Caco-2 (cell line): Measurements from ENCODE around the gene SPEM2. TPM values are rescaled to one million over a fixed set of nuclear protein-coding genes. Genes with fewer than 3 reads are reported as not detected.

ENCODE experiments used
- BruUV-seq: library from RNA; stranded (reverse); fragments of 400-500 nt; replicated peaks from 2 replicates; lab custom pipeline; 2021; lab: Mats Ljungman, UMichigan
- CTCF ChIA-PET: fragments of 300-600 bp; sonication (Branson Sonifier 250); formaldehyde crosslinking; loops from one replicate; lab custom pipeline; 2022; ENCODE audit warnings: antibody characterized with exemption; lab: Charles Lee
- POLR2A ChIA-PET: fragments of 300-600 bp; sonication (Branson Sonifier 250); formaldehyde crosslinking; loops from one replicate; lab custom pipeline; 2022; ENCODE audit warnings: antibody characterized with exemption; lab: Charles Lee
- DNase-seq, 2 experiments: peaks; one replicate each; pipeline versions ENCODE4 v3.0.0 to v3.0.0-alpha.2; 2020 to 2022
- H3K27me3 ChIP-seq: replicated peaks from 2 replicates; pipeline ENCODE4 v1.6.0; 2011; ENCODE audit warnings: low read length; ENCODE audit not compliant: control insufficient read depth, insufficient read depth
- H3K36me3 ChIP-seq: 2 replicates; pipeline ENCODE4 v1.5.1; 2011; ENCODE audit warnings: low read length; ENCODE audit not compliant: control insufficient read depth, insufficient read depth
- H3K4me1 ChIP-seq: fragments of 250-450 bp; sonication (Bioruptor Pico); 2 replicates; pipeline ENCODE4 v1.5.1; 2020; ENCODE audit warnings: mild to moderate bottlenecking
- H3K4me3 ChIP-seq: 2 replicates; pipeline ENCODE4 v1.5.1; 2011; ENCODE audit warnings: low read depth, mild to moderate bottlenecking, control low read depth, low read length
- H3K9me3 ChIP-seq: fragments of 250-450 bp; sonication (Bioruptor Pico); 2 replicates; pipeline ENCODE4 v1.5.1; 2020; ENCODE audit warnings: mild to moderate bottlenecking, moderate library complexity
- H3K27ac Mint-ChIP-seq: one replicate; pipeline ENCODE4 v1.8.0; 2022; ENCODE audit warnings: mixed read lengths; ENCODE audit not compliant: unreplicated experiment
- H3K27me3 Mint-ChIP-seq: one replicate; pipeline ENCODE4 v1.8.0; 2022; ENCODE audit warnings: mixed read lengths; ENCODE audit not compliant: insufficient read depth, unreplicated experiment
- H3K36me3 Mint-ChIP-seq: one replicate; pipeline ENCODE4 v1.8.0; 2022; ENCODE audit warnings: mild to moderate bottlenecking, mixed read lengths; ENCODE audit not compliant: insufficient read depth, unreplicated experiment
- H3K4me1 Mint-ChIP-seq: one replicate; pipeline ENCODE4 v1.8.0; 2022; ENCODE audit warnings: low read depth, mixed read lengths; ENCODE audit not compliant: unreplicated experiment
- H3K4me3 Mint-ChIP-seq: one replicate; pipeline ENCODE4 v1.8.0; 2022; ENCODE audit warnings: mild to moderate bottlenecking, moderate library complexity, mixed read lengths; ENCODE audit not compliant: unreplicated experiment
- H3K9me3 Mint-ChIP-seq: one replicate; pipeline ENCODE4 v1.8.0; 2022; ENCODE audit warnings: mixed read lengths; ENCODE audit not compliant: unreplicated experiment
- intact Hi-C: fragments of 100-400 bp; cut with micrococcal nuclease; formaldehyde crosslinking; loops from one replicate; pipeline ENCODE4 v1.10.0; 2022; ENCODE audit not compliant: unreplicated experiment
- total RNA-seq: library from RNA; stranded (reverse); gene quantifications from 2 replicates; pipeline ENCODE4 v1.2.3, GENCODE V29; 2022
- TF ChIP-seq, protein P1 (sequence below), 2 experiments: fragments of 200-600 bp in 1 of 2; IDR thresholded peaks; 1 replicate in 1 of 2; 2 replicates in 1 of 2; pipeline versions ENCODE4 v1.5.1 to v1.8.0; 2011 to 2022; ENCODE audit warnings: antibody characterized with exemption in 1 of 2, control low read depth in 1 of 2, inconsistent platforms in 1 of 2, low read depth in 1 of 2, low read length in 1 of 2, mild to moderate bottlenecking in 1 of 2, moderate library complexity in 1 of 2; ENCODE audit not compliant: insufficient read depth in 1 of 2, severe bottlenecking in 1 of 2, unreplicated experiment in 1 of 2

SPEM2 gene
- total RNA-seq, 1 experiment from 2014 or later, result not detected

DNA sequence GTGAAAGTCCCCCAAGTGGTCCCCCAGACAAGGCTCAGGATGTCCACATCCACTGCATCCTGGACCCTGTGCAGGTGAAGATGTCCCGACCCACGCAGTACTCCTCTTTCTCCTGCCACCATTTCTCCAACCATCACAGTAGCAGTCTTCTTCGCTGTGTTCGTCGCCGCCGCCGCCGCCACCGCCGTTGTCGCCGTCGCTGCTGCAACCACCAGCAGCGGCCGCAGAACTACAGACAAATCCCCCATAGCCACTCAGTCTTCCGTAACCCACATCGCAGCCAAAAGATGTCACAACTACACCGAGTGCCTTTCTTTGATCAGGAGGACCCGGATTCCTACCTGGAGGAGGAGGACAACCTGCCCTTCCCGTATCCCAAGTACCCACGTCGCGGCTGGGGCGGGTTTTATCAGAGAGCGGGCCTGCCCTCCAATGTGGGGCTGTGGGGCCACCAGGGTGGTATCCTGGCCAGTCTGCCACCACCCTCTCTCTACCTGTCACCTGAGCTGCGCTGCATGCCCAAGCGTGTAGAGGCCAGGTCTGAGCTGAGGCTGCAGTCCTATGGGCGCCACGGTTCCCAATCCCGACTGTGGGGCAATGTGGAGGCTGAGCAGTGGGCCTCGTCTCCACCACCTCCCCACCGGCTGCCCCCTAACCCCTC lies 917 bp downstream of the SPEM2 start:
- H3K27me3 Mint-ChIP-seq, result no peaks in the 10 kb centered on the region
- H3K27me3 ChIP-seq, result no peaks in the 10 kb centered on the region
- no peaks in the 10 kb centered on the region for H3K4me1 Mint-ChIP-seq
- TF ChIP-seq, protein P1, sequence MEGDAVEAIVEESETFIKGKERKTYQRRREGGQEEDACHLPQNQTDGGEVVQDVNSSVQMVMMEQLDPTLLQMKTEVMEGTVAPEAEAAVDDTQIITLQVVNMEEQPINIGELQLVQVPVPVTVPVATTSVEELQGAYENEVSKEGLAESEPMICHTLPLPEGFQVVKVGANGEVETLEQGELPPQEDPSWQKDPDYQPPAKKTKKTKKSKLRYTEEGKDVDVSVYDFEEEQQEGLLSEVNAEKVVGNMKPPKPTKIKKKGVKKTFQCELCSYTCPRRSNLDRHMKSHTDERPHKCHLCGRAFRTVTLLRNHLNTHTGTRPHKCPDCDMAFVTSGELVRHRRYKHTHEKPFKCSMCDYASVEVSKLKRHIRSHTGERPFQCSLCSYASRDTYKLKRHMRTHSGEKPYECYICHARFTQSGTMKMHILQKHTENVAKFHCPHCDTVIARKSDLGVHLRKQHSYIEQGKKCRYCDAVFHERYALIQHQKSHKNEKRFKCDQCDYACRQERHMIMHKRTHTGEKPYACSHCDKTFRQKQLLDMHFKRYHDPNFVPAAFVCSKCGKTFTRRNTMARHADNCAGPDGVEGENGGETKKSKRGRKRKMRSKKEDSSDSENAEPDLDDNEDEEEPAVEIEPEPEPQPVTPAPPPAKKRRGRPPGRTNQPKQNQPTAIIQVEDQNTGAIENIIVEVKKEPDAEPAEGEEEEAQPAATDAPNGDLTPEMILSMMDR (IDR thresholded peaks at IDR 0.05; ENCODE audit: insufficient read depth in 1 of 2, low read depth in 1 of 2, low read length in 1 of 2, severe bottlenecking in 1 of 2, unreplicated experiment in 1 of 2), result no peak
- H3K36me3 ChIP-seq, result no peaks in the 10 kb centered on the region
- ChIA-PET CTCF (no interaction called here), POLR2A (no interaction called here)
- intact Hi-C loops, result no loop called here
- no peak overlapping the region for H3K4me3 Mint-ChIP-seq
- no TSS peak for BruUV-seq
- no peak overlapping the region for H3K4me3 ChIP-seq
- no peaks in the 10 kb centered on the region for H3K9me3 Mint-ChIP-seq
- H3K4me1 ChIP-seq, result no peaks in the 10 kb centered on the region
- H3K27ac Mint-ChIP-seq, result no peak overlapping the region
- no peaks in the 10 kb centered on the region for H3K36me3 Mint-ChIP-seq
- no peaks in the 10 kb centered on the region for H3K9me3 ChIP-seq
- no peak for DNase-seq

DNA sequence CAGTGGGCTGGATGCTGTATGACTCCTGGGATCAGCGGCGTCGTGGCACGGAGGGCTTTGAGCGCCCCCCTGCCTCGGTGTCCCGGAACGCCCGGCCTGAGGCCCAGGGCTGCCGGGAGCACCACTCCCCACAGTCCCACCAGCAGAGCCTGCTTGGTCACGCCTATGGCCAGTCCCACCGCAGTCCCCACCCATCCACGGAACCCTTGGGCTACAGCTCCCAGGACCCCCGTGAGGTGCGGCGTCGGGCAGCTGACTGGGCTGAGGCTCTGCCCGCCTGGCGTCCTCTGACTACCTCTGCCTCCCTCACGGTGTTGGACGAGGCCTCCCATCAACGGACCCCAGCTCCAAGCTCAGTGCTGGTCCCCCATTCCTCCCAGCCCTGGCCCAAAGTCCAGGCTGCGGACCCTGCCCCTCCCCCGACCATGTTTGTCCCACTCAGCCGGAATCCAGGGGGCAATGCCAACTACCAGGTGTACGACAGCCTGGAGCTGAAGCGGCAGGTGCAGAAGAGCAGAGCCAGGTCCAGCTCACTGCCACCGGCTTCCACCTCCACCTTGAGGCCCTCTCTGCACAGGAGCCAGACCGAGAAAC lies 1.6 kb downstream of the SPEM2 start:
- BruUV-seq, result no TSS peak
- intact Hi-C loops, result no loop called here
- Histone ChIP-seq H3K9me3 (no peaks in the 10 kb centered on the region), H3K4me1 (no peaks in the 10 kb centered on the region), H3K36me3 (no peaks in the 10 kb centered on the region), H3K4me3 (no peak overlapping the region), H3K27me3 (no peaks in the 10 kb centered on the region)
- Mint-ChIP-seq H3K27ac (no peak overlapping the region), H3K4me3 (no peak overlapping the region), H3K9me3 (no peaks in the 10 kb centered on the region), H3K36me3 (no peaks in the 10 kb centered on the region), H3K27me3 (no peaks in the 10 kb centered on the region), H3K4me1 (no peaks in the 10 kb centered on the region)
- no peak for DNase-seq
- CTCF ChIA-PET, result no interaction called here
- POLR2A ChIA-PET, result no interaction called here
- TF ChIP-seq, protein P1 (IDR thresholded peaks at IDR 0.05; ENCODE audit: insufficient read depth in 1 of 2, low read depth in 1 of 2, low read length in 1 of 2, severe bottlenecking in 1 of 2, unreplicated experiment in 1 of 2), result no peak

DNA sequence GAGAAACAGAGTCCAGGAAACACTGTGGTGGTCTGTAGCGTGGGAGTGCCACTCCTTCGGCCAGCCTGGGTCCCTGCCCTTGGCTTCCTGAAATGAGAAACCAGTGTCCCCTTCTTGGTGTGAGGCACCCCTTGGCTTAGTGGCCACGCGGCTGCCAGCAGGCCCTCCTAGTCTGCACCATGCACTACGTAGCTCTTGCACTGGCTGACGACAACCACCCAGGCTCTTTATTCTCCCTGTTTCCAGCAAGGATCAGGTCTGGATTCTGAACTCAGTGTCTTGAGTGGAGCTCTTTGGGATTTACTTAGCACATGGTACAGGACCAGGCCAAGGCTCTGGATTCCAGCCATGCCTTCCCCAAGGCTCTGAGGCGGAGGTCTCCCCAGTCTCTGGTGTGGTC lies 2.1 kb downstream of the SPEM2 start:
- POLR2A ChIA-PET, result no interaction called here
- H3K4me3 ChIP-seq, result no peak overlapping the region
- no TSS peak for BruUV-seq
- H3K4me1 Mint-ChIP-seq, result no peaks in the 10 kb centered on the region
- H3K4me1 ChIP-seq, result no peaks in the 10 kb centered on the region
- H3K36me3 ChIP-seq, result no peaks in the 10 kb centered on the region
- no peak for DNase-seq
- CTCF ChIA-PET, result no interaction called here
- H3K4me3 Mint-ChIP-seq, result no peak overlapping the region
- intact Hi-C loops, result no loop called here
- no peaks in the 10 kb centered on the region for H3K36me3 Mint-ChIP-seq
- H3K9me3 Mint-ChIP-seq, result no peaks in the 10 kb centered on the region
- TF ChIP-seq, protein P1 (IDR thresholded peaks at IDR 0.05; ENCODE audit: insufficient read depth in 1 of 2, low read depth in 1 of 2, low read length in 1 of 2, severe bottlenecking in 1 of 2, unreplicated experiment in 1 of 2), result no peak
- H3K27ac Mint-ChIP-seq, result no peak overlapping the region
- no peaks in the 10 kb centered on the region for H3K27me3 Mint-ChIP-seq
- H3K27me3 ChIP-seq, result no peaks in the 10 kb centered on the region
- H3K9me3 ChIP-seq, result no peaks in the 10 kb centered on the region
